Esophagus muscularis mucosa (tissue), 4 donors: ENCODE results near the gene STX16. TPM values are rescaled to one million over a fixed set of nuclear protein-coding genes. Genes with fewer than 3 reads are reported as not detected.

Experiments used
- DNase-seq: peaks from one replicate; pipeline ENCODE4 v3.0.0-alpha.2; 2017; ENCODE audit errors: extremely low spot score
- H3K27ac ChIP-seq, 4 donors: fragments of 200-600 bp; sonication (generic); replicated peaks in 1 of 4; 1 replicate in 3 of 4; 2 replicates in 1 of 4; pipeline ENCODE4 v1.5.1; 2016 to 2019; ENCODE audit warnings: mild to moderate bottlenecking in 1 of 4
- H3K27me3 ChIP-seq, 4 donors: fragments of 200-600 bp; sonication (generic); one replicate each; pipeline versions ENCODE4 v1.5.1 to v1.6.0; 2016 to 2019
- H3K36me3 ChIP-seq, 4 donors: fragments of 200-600 bp; sonication (generic); one replicate each; pipeline ENCODE4 v1.5.1; 2016 to 2019
- H3K4me1 ChIP-seq, 4 donors: fragments of 200-600 bp; sonication (generic); one replicate each; pipeline ENCODE4 v1.5.1; 2016 to 2019
- H3K4me3 ChIP-seq, 4 donors: fragments of 200-600 bp; sonication (generic); 1 replicate in 2 of 4; 2 replicates in 2 of 4; pipeline ENCODE4 v1.5.1; 2016 to 2019; ENCODE audit warnings: mild to moderate bottlenecking in 4 of 4, moderate library complexity in 1 of 4
- H3K9me3 ChIP-seq, 4 donors: fragments of 200-600 bp; sonication (generic); 1 replicate in 3 of 4; 2 replicates in 1 of 4; pipeline ENCODE4 v1.5.1; 2016 to 2019
- CTCF ChIP-seq, 3 experiments: fragments of 200-600 bp in 2 of 3; fragments of 450-650 bp in 1 of 3; sonication (generic) in 2 of 3; IDR thresholded peaks; one replicate each; pipeline ENCODE4 v1.5.1; 2017 to 2019; ENCODE audit warnings: antibody characterized with exemption in 3 of 3, mild to moderate bottlenecking in 2 of 3, moderate library complexity in 1 of 3
- EP300 ChIP-seq: sonication (generic); formaldehyde crosslinking; IDR thresholded peaks from one replicate; pipeline ENCODE4 v1.6.1; 2017; ENCODE audit warnings: antibody characterized with exemption
- POLR2A ChIP-seq: fragments of 450-650 bp; IDR thresholded peaks from one replicate; pipeline ENCODE4 v1.6.1; 2017; ENCODE audit warnings: antibody characterized with exemption, moderate library complexity, mild to moderate bottlenecking, low read depth
- POLR2AphosphoS5 ChIP-seq, 2 donors: sonication (generic); formaldehyde crosslinking; IDR thresholded peaks; one replicate each; pipeline ENCODE4 v1.6.1; 2017; ENCODE audit warnings: antibody characterized with exemption in 2 of 2
- WGBS: methylation state at CpG from one replicate; pipeline ENCODE4 v1.1.5; 2018; 5-methylcytosine and 5-hydroxymethylcytosine counted together
- intact Hi-C: fragments of 100-400 bp; cut with DNase I; formaldehyde crosslinking; loops from one replicate; pipeline ENCODE4 v1.15.1; 2023
- total RNA-seq, 4 donors: library from RNA; depleted of rRNA; stranded (reverse); fragments of >200 nt; gene quantifications; one replicate each; pipeline versions ENCODE4 v1.1.0 to v1.2.1, GENCODE V29; 2016

STX16 gene
- total RNA-seq, 4 donors from 2014 or later: 36.6 to 57.7 (median 43.5) TPM

DNA sequence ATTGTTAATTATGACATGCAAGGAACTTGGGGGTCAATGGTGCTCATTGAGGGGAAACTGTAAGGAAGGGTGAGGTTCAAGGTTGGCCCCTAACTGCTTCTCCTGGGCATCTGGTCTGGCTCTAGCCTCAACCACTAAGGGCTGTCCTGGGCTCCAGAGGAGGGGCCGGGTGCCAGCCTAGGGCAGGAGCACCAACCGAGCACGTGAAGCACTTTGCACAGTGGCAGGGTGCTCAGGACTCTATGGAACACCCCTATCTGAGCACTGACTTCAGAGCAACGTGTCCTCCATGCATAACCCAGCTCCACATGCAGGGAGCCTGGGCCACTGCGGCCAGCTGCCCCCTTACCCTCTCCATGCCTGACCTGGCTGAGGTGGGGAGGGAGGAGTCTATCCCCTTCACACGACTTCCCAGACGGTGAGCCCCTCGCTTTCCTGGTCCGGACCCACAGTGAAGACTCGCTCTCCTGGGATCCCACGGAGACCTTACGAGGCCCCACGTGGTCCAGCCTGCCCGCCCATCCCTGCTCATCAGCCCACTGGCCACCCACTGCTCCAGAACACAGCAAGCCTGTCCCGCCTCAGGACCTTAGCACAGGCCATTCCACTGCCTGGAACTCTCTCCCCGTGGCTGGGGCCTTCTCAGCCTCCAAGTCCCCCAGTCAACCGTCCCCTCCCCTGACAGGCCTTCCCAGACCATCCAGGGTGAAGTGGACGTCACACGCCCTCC is 40.8 kb upstream of the STX16 start:
- Histone ChIP-seq H3K27ac (no peak overlapping the region), H3K36me3 (no peaks in the 10 kb centered on the region), H3K27me3 (no peaks in the 10 kb centered on the region), H3K9me3 (no peaks in the 10 kb centered on the region), H3K4me3 (no peak overlapping the region), H3K4me1 (peaks cover 0 to 20% (median 15%) of the 10 kb centered on the region in 4 donors)
- TF ChIP-seq POLR2A (no peak), CTCF (IDR thresholded peaks at IDR 0.05) (no peak), POLR2AphosphoS5 (IDR thresholded peaks at IDR 0.05) (no peak), EP300 (no peak)
- 93% methylated on average over 16 of the region's 19 CpGs for WGBS
- DNase-seq: no peak
- intact Hi-C loops: no loop called here

DNA sequence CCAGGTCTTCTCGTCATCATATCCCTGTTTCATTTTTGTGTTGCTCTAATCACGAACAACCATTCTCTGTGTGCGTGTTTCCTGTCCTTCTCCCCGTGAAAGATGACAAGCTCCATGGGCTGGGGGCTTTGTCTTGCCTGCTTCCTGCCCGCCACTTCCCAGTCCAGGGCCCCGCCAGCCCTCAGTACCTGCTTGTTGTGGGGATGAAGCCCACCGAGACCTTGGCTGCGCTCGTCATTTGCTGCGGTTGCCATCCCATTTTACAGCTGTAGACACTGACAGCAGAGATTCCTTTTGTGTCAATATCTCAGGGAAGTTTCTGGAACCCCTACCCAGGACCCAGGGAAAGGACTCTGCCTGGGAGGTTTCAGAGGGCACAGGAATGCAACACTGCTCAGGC is 40.3 kb upstream of the STX16 start:
- no peaks in the 10 kb centered on the region for H3K9me3 ChIP-seq
- no peak for TF ChIP-seq CTCF (IDR thresholded peaks at IDR 0.05)
- no peak for TF ChIP-seq POLR2A
- no peak for TF ChIP-seq EP300
- TF ChIP-seq POLR2AphosphoS5 (IDR thresholded peaks at IDR 0.05): no peak
- DNase-seq: no peak
- 93% methylated on average over 10 of the region's 10 CpGs for WGBS
- intact Hi-C loops: no loop called here
- no peak overlapping the region for H3K4me3 ChIP-seq
- no peak overlapping the region for H3K27ac ChIP-seq
- no peaks in the 10 kb centered on the region for H3K27me3 ChIP-seq
- no peaks in the 10 kb centered on the region for H3K36me3 ChIP-seq
- H3K4me1 ChIP-seq: peaks cover 0 to 20% (median 15%) of the 10 kb centered on the region in 4 donors

- no peak overlapping the region for H3K27ac ChIP-seq
- DNase-seq: no peak
- TF ChIP-seq POLR2AphosphoS5 (IDR thresholded peaks at IDR 0.05): no peak
- no peak for TF ChIP-seq CTCF (IDR thresholded peaks at IDR 0.05)
- TF ChIP-seq POLR2A: no peak
- no peak for TF ChIP-seq EP300
- intact Hi-C loops: no loop called here
- H3K36me3 ChIP-seq: no peaks in the 10 kb centered on the region
- H3K4me3 ChIP-seq: no peak overlapping the region
- 90% methylated on average over 8 of the region's 10 CpGs for WGBS
- no peaks in the 10 kb centered on the region for H3K27me3 ChIP-seq
- H3K9me3 ChIP-seq: no peaks in the 10 kb centered on the region
- H3K4me1 ChIP-seq: peaks cover 0 to 20% (median 15%) of the 10 kb centered on the region in 4 donors
Observed at GRCh38 chr20:58611236-58612030, 39.6 kb upstream of the STX16 start.

- 79% methylated on average over 14 of the region's 14 CpGs for WGBS
- Histone ChIP-seq H3K36me3 (no peaks in the 10 kb centered on the region), H3K4me1 (peaks cover 0 to 20% (median 15%) of the 10 kb centered on the region in 4 donors), H3K4me3 (no peak overlapping the region), H3K27ac (no peak overlapping the region), H3K9me3 (no peaks in the 10 kb centered on the region), H3K27me3 (no peaks in the 10 kb centered on the region)
- intact Hi-C loops: no loop called here
- TF ChIP-seq POLR2AphosphoS5 (IDR thresholded peaks at IDR 0.05) (no peak), POLR2A (no peak), CTCF (IDR thresholded peaks at IDR 0.05) (no peak), EP300 (no peak)
- DNase-seq: no peak
Observed at GRCh38 chr20:58612121-58612691, 38.9 kb upstream of the STX16 start.
